Measurements from ENCODE around the gene PINLYP.
A peak's percentile ranks its signal among the peaks of the same experiment; 100 is the strongest.

PINLYP gene

DNA sequence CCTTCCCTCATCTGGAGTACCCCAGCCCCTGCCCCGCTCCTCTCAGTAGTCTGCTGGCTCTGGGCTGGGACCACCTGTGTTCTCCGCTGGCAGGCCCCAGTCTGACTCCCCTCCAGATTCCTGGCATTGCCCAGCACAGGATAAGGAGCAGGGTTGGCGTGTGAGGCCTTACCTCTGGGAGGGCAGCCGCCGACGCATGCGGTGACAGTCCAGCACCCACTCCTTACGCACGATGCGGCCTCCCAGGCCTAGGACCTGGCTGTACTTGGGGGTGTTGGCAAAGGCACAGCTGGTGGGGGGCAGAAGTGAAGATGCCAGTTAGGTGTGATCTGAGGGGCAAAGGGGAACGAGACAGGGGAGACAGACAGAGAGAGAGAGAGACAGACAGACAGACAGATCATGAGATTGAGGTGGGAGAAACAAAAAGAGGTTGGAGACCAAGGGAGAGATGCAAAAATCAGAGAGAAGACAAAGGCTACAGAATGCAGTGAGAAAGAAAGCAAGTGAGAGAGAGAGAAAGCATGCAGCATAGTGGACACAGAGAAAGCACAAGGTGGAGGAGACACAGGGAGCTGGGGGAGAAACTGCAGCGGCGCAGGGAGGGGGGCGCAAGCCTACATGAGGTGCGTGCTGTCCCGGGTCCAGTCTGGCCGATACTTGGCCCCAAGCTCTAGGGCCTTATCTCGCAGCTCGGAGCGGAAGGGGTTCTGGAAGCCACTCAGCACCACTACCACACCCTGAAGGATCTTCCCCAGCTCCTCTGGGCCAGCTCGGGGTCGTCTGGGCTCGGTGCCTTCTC is 24.0 kb upstream of the PINLYP start:
- TF ChIP-seq ZNF274 (IDR thresholded peaks at IDR 0.05; ENCODE audit: low read depth, low read length) (no peak), SUZ12 (IDR thresholded peaks at IDR 0.05; ENCODE audit: extremely low read depth, insufficient read depth, insufficient read length) (no peak), YY1 (IDR thresholded peaks at IDR 0.05; ENCODE audit: insufficient read depth, insufficient read length) (no peak)
- H3K4me1 ChIP-seq (ENCODE audit: insufficient read depth, insufficient read length), result no peaks in the 10 kb centered on the region
- H3K9ac ChIP-seq (ENCODE audit: insufficient read length, low read depth), result no peak overlapping the region
- no peaks in the 10 kb centered on the region for H3K27me3 ChIP-seq (ENCODE audit: insufficient read depth, insufficient read length)
- H3K4me3 ChIP-seq (ENCODE audit: insufficient read length, low read depth), result no peak overlapping the region
- H3K9me3 ChIP-seq (ENCODE audit: insufficient read depth, low read length), result no peaks in the 10 kb centered on the region
- DNase-seq (ENCODE audit: low read depth, low spot score), result no peak
- peaks cover 51% of the 10 kb centered on the region for H3K36me3 ChIP-seq (ENCODE audit: insufficient read depth, insufficient read length, low read length)

DNA sequence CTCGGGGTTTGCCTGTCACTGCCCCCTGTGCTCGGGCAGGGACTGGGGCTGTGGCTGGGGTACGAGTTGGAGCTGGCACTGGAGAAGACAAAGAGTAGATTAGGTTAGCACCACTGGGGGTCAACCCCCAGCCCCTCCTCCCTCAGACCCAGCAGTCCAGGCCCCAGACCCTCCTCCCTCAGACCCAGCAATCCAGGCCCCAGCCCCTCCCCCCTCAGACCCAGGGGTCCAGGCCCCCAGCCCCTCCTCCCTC is 23.5 kb upstream of the PINLYP start:
- no peak overlapping the region for H3K4me3 ChIP-seq (ENCODE audit: insufficient read length, low read depth)
- H3K36me3 ChIP-seq (ENCODE audit: insufficient read depth, insufficient read length, low read length), result peaks cover 50% of the 10 kb centered on the region
- no peak for DNase-seq (ENCODE audit: low read depth, low spot score)
- no peaks in the 10 kb centered on the region for H3K27me3 ChIP-seq (ENCODE audit: insufficient read depth, insufficient read length)
- TF ChIP-seq YY1 (IDR thresholded peaks at IDR 0.05; ENCODE audit: insufficient read depth, insufficient read length), result no peak
- no peak for TF ChIP-seq ZNF274 (IDR thresholded peaks at IDR 0.05; ENCODE audit: low read depth, low read length)
- TF ChIP-seq SUZ12 (IDR thresholded peaks at IDR 0.05; ENCODE audit: extremely low read depth, insufficient read depth, insufficient read length), result no peak
- H3K9me3 ChIP-seq (ENCODE audit: insufficient read depth, low read length), result no peaks in the 10 kb centered on the region
- H3K9ac ChIP-seq (ENCODE audit: insufficient read length, low read depth), result no peak overlapping the region
- no peaks in the 10 kb centered on the region for H3K4me1 ChIP-seq (ENCODE audit: insufficient read depth, insufficient read length)

DNA sequence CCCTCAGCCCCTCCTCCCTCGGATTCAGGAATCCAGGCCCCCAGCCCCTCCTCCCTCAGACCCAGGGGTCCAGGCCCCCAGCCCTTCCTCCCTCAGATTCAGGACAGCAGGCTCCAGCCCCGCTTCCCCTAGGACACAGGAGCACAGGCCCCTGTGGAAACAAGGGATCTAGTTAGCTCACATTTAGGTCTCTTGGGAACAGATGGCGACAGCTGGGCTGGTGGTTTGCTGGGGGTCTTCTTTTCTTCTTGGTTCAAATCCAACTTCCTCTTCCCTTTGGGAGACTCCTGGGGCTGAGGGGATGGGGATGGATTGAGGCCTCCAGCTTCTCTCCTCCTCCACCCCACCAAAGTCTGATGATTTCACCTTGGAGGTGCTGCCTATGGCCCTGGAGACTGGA is 23.0 kb upstream of the PINLYP start:
- TF ChIP-seq YY1 (IDR thresholded peaks at IDR 0.05; ENCODE audit: insufficient read depth, insufficient read length) (no peak), SUZ12 (IDR thresholded peaks at IDR 0.05; ENCODE audit: extremely low read depth, insufficient read depth, insufficient read length) (no peak), ZNF274 (IDR thresholded peaks at IDR 0.05; ENCODE audit: low read depth, low read length) (no peak)

DNA sequence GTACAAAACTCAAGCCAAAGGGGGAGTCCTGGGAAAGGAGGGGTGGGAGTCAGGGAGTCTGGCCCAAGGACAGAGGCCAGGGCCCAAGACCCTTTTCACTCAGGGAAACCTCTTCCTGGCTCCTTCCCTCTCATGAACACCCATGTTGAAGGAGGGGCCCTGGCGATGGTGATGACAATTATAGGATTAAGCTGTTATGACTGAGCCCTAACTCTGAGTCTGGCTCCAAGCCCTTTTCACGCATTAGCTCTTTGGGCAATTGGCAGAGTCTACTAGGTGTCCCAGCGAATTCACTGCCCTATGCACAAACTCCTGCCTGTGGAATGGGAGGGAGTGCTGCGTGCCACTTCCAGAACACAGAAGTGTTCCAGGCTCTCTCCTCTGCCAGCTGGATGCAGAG is 21.9 kb upstream of the PINLYP start:
- TF ChIP-seq YY1 (IDR thresholded peaks at IDR 0.05; ENCODE audit: insufficient read depth, insufficient read length) (no peak), ZNF274 (IDR thresholded peaks at IDR 0.05; ENCODE audit: low read depth, low read length) (no peak), SUZ12 (IDR thresholded peaks at IDR 0.05; ENCODE audit: extremely low read depth, insufficient read depth, insufficient read length) (no peak)
- H3K36me3 ChIP-seq (ENCODE audit: insufficient read depth, insufficient read length, low read length), result peaks cover 52% of the 10 kb centered on the region

More for the DNA sequence above, 23.0 kb upstream of the PINLYP start:
- Histone ChIP-seq H3K4me3 (ENCODE audit: insufficient read length, low read depth) (no peak overlapping the region), H3K4me1 (ENCODE audit: insufficient read depth, insufficient read length) (no peaks in the 10 kb centered on the region), H3K9me3 (ENCODE audit: insufficient read depth, low read length) (no peaks in the 10 kb centered on the region), H3K27me3 (ENCODE audit: insufficient read depth, insufficient read length) (no peaks in the 10 kb centered on the region), H3K36me3 (ENCODE audit: insufficient read depth, insufficient read length, low read length) (peaks cover 50% of the 10 kb centered on the region), H3K9ac (ENCODE audit: insufficient read length, low read depth) (no peak overlapping the region)
- no peak for DNase-seq (ENCODE audit: low read depth, low spot score)

DNA sequence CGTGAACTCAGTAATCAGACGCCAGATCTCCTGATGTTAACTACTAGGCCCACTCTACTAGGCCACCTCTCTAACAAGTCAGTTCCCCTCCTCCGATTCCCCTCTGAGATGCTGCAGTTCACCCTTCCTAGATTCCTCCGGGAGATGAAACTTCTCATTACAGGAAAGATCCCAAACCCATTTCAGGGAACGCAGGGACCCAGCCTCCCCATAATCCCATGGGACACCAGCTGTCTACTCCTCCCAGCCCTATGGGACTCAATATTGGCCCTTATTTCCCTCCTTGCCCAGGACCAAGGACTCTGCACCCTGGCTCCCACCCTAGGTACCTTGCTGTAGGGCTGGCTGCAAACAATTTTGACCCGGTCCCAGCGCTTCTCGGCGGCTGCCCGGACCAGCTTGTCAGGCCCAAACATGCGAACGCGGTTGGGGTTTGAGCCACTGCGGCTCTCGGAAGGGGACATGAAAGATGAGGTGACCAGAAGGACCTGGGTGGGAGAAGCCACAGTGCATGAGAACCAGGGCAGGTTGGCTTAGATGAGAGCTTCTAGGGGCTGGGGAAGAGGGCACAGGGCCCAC is 21.2 kb upstream of the PINLYP start:
- no peak for TF ChIP-seq YY1 (IDR thresholded peaks at IDR 0.05; ENCODE audit: insufficient read depth, insufficient read length)
- TF ChIP-seq ZNF274 (IDR thresholded peaks at IDR 0.05; ENCODE audit: low read depth, low read length), result no peak
- H3K9ac ChIP-seq (ENCODE audit: insufficient read length, low read depth), result no peak overlapping the region
- no peaks in the 10 kb centered on the region for H3K4me1 ChIP-seq (ENCODE audit: insufficient read depth, insufficient read length)
- H3K9me3 ChIP-seq (ENCODE audit: insufficient read depth, low read length), result no peaks in the 10 kb centered on the region
- no peak for DNase-seq (ENCODE audit: low read depth, low spot score)
- H3K27me3 ChIP-seq (ENCODE audit: insufficient read depth, insufficient read length), result no peaks in the 10 kb centered on the region
- H3K4me3 ChIP-seq (ENCODE audit: insufficient read length, low read depth), result no peak overlapping the region
- H3K36me3 ChIP-seq (ENCODE audit: insufficient read depth, insufficient read length, low read length), result peaks cover 51% of the 10 kb centered on the region

More for the DNA sequence above, 21.9 kb upstream of the PINLYP start:
- H3K9me3 ChIP-seq (ENCODE audit: insufficient read depth, low read length), result no peaks in the 10 kb centered on the region
- no peaks in the 10 kb centered on the region for H3K4me1 ChIP-seq (ENCODE audit: insufficient read depth, insufficient read length)
- no peak for DNase-seq (ENCODE audit: low read depth, low spot score)
- H3K9ac ChIP-seq (ENCODE audit: insufficient read length, low read depth), result no peak overlapping the region
- no peak overlapping the region for H3K4me3 ChIP-seq (ENCODE audit: insufficient read length, low read depth)
- no peaks in the 10 kb centered on the region for H3K27me3 ChIP-seq (ENCODE audit: insufficient read depth, insufficient read length)

DNA sequence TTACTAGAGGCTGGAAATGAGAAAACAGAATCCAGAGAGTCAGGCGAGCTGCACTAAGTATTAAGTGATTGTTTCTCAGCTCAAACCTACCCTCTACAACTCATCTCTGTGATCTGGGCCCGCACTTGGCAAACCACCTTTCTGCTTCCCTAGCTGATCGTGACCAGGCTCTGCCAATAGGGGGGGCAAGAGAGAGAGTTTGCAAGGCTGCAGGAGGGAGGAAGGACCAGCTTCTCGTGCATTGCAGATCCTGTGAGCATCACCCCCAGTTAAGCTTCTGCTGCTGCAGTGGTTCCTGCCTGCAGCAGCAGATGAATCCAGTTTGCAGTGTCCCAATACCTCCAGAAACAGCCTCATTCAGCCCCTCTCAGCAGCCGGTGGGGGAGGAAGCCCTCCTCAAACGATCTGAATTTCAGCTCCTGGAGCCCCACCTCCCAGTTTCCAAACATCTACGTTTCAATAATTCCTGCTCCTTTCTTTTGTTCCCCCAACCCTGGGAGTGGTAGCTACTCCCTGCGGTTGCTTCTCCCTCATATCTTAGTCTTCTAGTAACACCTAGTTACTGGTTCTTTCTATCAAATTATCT is 20.3 kb upstream of the PINLYP start:
- TF ChIP-seq ZNF274 (IDR thresholded peaks at IDR 0.05; ENCODE audit: low read depth, low read length), result no peak
- no peak for TF ChIP-seq YY1 (IDR thresholded peaks at IDR 0.05; ENCODE audit: insufficient read depth, insufficient read length)
- no peak for TF ChIP-seq SUZ12 (IDR thresholded peaks at IDR 0.05; ENCODE audit: extremely low read depth, insufficient read depth, insufficient read length)
- Histone ChIP-seq H3K9me3 (ENCODE audit: insufficient read depth, low read length) (no peaks in the 10 kb centered on the region), H3K9ac (ENCODE audit: insufficient read length, low read depth) (no peak overlapping the region), H3K27me3 (ENCODE audit: insufficient read depth, insufficient read length) (no peaks in the 10 kb centered on the region), H3K4me3 (ENCODE audit: insufficient read length, low read depth) (no peak overlapping the region), H3K4me1 (ENCODE audit: insufficient read depth, insufficient read length) (no peaks in the 10 kb centered on the region), H3K36me3 (ENCODE audit: insufficient read depth, insufficient read length, low read length) (peaks cover 51% of the 10 kb centered on the region)
- DNase-seq (ENCODE audit: low read depth, low spot score), result peak; percentile 70

DNA sequence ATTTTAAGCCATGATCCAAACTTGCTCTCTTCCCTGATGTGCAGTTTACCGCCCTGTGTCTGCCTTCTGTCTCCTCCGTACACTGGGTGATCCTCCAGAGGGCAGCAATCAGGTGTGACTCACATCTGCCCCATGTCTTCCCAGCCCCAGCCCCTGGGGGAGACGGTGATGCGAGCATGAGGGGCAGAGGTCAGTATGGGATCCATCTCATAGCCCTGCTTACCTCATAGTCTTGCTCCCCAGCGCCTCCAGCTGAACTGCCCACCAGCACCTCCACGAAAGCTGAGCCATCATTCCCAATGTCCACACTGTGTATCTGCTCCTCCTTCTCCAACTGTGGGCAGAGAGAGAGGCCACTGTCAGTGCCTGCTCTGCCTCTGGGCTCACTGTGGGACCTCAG is 14.9 kb upstream of the PINLYP start:
- H3K4me1 ChIP-seq (ENCODE audit: insufficient read depth, insufficient read length), result peaks cover 4% of the 10 kb centered on the region
- H3K9ac ChIP-seq (ENCODE audit: insufficient read length, low read depth), result no peak overlapping the region
- TF ChIP-seq ZNF274 (IDR thresholded peaks at IDR 0.05; ENCODE audit: low read depth, low read length) (no peak), SUZ12 (IDR thresholded peaks at IDR 0.05; ENCODE audit: extremely low read depth, insufficient read depth, insufficient read length) (no peak), YY1 (IDR thresholded peaks at IDR 0.05; ENCODE audit: insufficient read depth, insufficient read length) (no peak)
- H3K4me3 ChIP-seq (ENCODE audit: insufficient read length, low read depth), result no peak overlapping the region
- no peak for DNase-seq (ENCODE audit: low read depth, low spot score)
- no peaks in the 10 kb centered on the region for H3K27me3 ChIP-seq (ENCODE audit: insufficient read depth, insufficient read length)
- H3K36me3 ChIP-seq (ENCODE audit: insufficient read depth, insufficient read length, low read length), result peaks cover 32% of the 10 kb centered on the region
- H3K9me3 ChIP-seq (ENCODE audit: insufficient read depth, low read length), result no peaks in the 10 kb centered on the region
